ENCODE measurements around the gene PRM1. TPM values are rescaled to one million over a fixed set of nuclear protein-coding genes. Genes with fewer than 3 reads are reported as not detected.

Gene PRM1
- total RNA-seq, 1 donor from 2014 or later: not detected

- Mint-ChIP-seq H3K4me1 (ENCODE audit: low read depth, unreplicated experiment) (peaks cover 21% of the 10 kb centered on the region), H3K27ac (ENCODE audit: unreplicated experiment) (no peak overlapping the region), H3K9me3 (ENCODE audit: unreplicated experiment) (no peaks in the 10 kb centered on the region), H3K36me3 (ENCODE audit: low read depth, unreplicated experiment) (peaks cover 3% of the 10 kb centered on the region), H3K27me3 (ENCODE audit: low read depth, unreplicated experiment) (peaks cover 7% of the 10 kb centered on the region), H3K4me3 (ENCODE audit: unreplicated experiment) (no peak overlapping the region)
- H3K4me2 ChIP-seq (ENCODE audit: low read length): no peak overlapping the region
- FAIRE-seq: no peak
- no peak overlapping the region for H3K27ac ChIP-seq (ENCODE audit: low read depth, low read length)
- no peak overlapping the region for H3K4me3 ChIP-seq (ENCODE audit: insufficient read depth, low read depth, low read length)
- no peak overlapping the region for H2AFZ ChIP-seq (ENCODE audit: low read depth, low read length)
- no peaks in the 10 kb centered on the region for H3K36me3 ChIP-seq (ENCODE audit: insufficient read depth, low read length)
- peaks cover 5% of the 10 kb centered on the region for H3K4me1 ChIP-seq (ENCODE audit: insufficient read depth, low read length)
- H3K9ac ChIP-seq (ENCODE audit: low read length): no peak overlapping the region
- no peaks in the 10 kb centered on the region for H3K27me3 ChIP-seq (ENCODE audit: insufficient read depth, low read length)
- TF ChIP-seq EZH2 (IDR thresholded peaks at IDR 0.05; ENCODE audit: insufficient read depth, low read length) (no peak), CTCF (IDR thresholded peaks at IDR 0.05; ENCODE audit: insufficient read depth, low read depth, low read length) (no peak)
- no peaks in the 10 kb centered on the region for H3K9me3 ChIP-seq (ENCODE audit: insufficient read depth, low read depth, low read length)
- H4K20me1 ChIP-seq (ENCODE audit: insufficient read depth, low read length): no peaks in the 10 kb centered on the region
- DNase-seq (ENCODE audit: low read depth): no peak
- no peaks in the 10 kb centered on the region for H3K79me2 ChIP-seq (ENCODE audit: insufficient read depth, low read length)
These were observed 41.7 kb upstream of the PRM1 start for GRCh38 chr16:11322823-11323222.

- H3K27me3 ChIP-seq (ENCODE audit: insufficient read depth, low read length): no peaks in the 10 kb centered on the region
- no peak overlapping the region for H3K9ac ChIP-seq (ENCODE audit: low read length)
- Mint-ChIP-seq H3K27me3 (ENCODE audit: low read depth, unreplicated experiment) (peaks cover 7% of the 10 kb centered on the region), H3K4me3 (ENCODE audit: unreplicated experiment) (no peak overlapping the region), H3K4me1 (ENCODE audit: low read depth, unreplicated experiment) (peaks cover 17% of the 10 kb centered on the region), H3K36me3 (ENCODE audit: low read depth, unreplicated experiment) (no peaks in the 10 kb centered on the region), H3K9me3 (ENCODE audit: unreplicated experiment) (no peaks in the 10 kb centered on the region), H3K27ac (ENCODE audit: unreplicated experiment) (no peak overlapping the region)
- H4K20me1 ChIP-seq (ENCODE audit: insufficient read depth, low read length): no peaks in the 10 kb centered on the region
- no peak overlapping the region for H3K4me3 ChIP-seq (ENCODE audit: insufficient read depth, low read depth, low read length)
- H3K4me2 ChIP-seq (ENCODE audit: low read length): no peak overlapping the region
- H3K9me3 ChIP-seq (ENCODE audit: insufficient read depth, low read depth, low read length): no peaks in the 10 kb centered on the region
- no peak for TF ChIP-seq EZH2 (IDR thresholded peaks at IDR 0.05; ENCODE audit: insufficient read depth, low read length)
- H3K36me3 ChIP-seq (ENCODE audit: insufficient read depth, low read length): no peaks in the 10 kb centered on the region
- H2AFZ ChIP-seq (ENCODE audit: low read depth, low read length): no peak overlapping the region
- peaks cover 6% of the 10 kb centered on the region for H3K4me1 ChIP-seq (ENCODE audit: insufficient read depth, low read length)
- no peaks in the 10 kb centered on the region for H3K79me2 ChIP-seq (ENCODE audit: insufficient read depth, low read length)
- no peak for FAIRE-seq
- no peak overlapping the region for H3K27ac ChIP-seq (ENCODE audit: low read depth, low read length)
- no peak for DNase-seq (ENCODE audit: low read depth)
These were observed 40.5 kb upstream of the PRM1 start for GRCh38 chr16:11321662-11322061.

- Histone ChIP-seq H2AFZ (ENCODE audit: low read depth, low read length) (no peak overlapping the region), H4K20me1 (ENCODE audit: insufficient read depth, low read length) (no peaks in the 10 kb centered on the region), H3K4me3 (ENCODE audit: insufficient read depth, low read depth, low read length) (no peak overlapping the region), H3K9me3 (ENCODE audit: insufficient read depth, low read depth, low read length) (no peaks in the 10 kb centered on the region), H3K4me1 (ENCODE audit: insufficient read depth, low read length) (peaks cover 17% of the 10 kb centered on the region), H3K27ac (ENCODE audit: low read depth, low read length) (no peak overlapping the region), H3K27me3 (ENCODE audit: insufficient read depth, low read length) (no peaks in the 10 kb centered on the region), H3K36me3 (ENCODE audit: insufficient read depth, low read length) (no peaks in the 10 kb centered on the region), H3K4me2 (ENCODE audit: low read length) (no peak overlapping the region), H3K79me2 (ENCODE audit: insufficient read depth, low read length) (no peaks in the 10 kb centered on the region), H3K9ac (ENCODE audit: low read length) (no peak overlapping the region)
- no peak for FAIRE-seq
- Mint-ChIP-seq H3K9me3 (ENCODE audit: unreplicated experiment) (no peaks in the 10 kb centered on the region), H3K36me3 (ENCODE audit: low read depth, unreplicated experiment) (no peaks in the 10 kb centered on the region), H3K27ac (ENCODE audit: unreplicated experiment) (no peak overlapping the region), H3K4me3 (ENCODE audit: unreplicated experiment) (no peak overlapping the region), H3K27me3 (ENCODE audit: low read depth, unreplicated experiment) (peaks cover 5% of the 10 kb centered on the region), H3K4me1 (ENCODE audit: low read depth, unreplicated experiment) (peaks cover 23% of the 10 kb centered on the region)
- TF ChIP-seq EZH2 (IDR thresholded peaks at IDR 0.05; ENCODE audit: insufficient read depth, low read length) (no peak), CTCF (IDR thresholded peaks at IDR 0.05; ENCODE audit: insufficient read depth, low read depth, low read length) (no peak)
- no peak for DNase-seq (ENCODE audit: low read depth)
These were observed 39.0 kb upstream of the PRM1 start for GRCh38 chr16:11320170-11320569.

Data from astrocyte (in vitro differentiated cells and primary cell).